Natural killer cell (primary cell): ENCODE data around the gene RITA1. TPM values are rescaled to one million over a fixed set of nuclear protein-coding genes. Genes with fewer than 3 reads are reported as not detected.
"Not testable (repeated sequence)": the region's sequence is repeated elsewhere in the genome, so short reads cannot be mapped to it uniquely, and the experiment has no call there.

Source experiments
- ATAC-seq, 3 donors: fragments of 150-1000 bp in 2 of 3; fragments of 200-7000 bp in 1 of 3; cut with Tn5 transposase; 1 replicate in 1 of 3; 2 replicates in 2 of 3; pipeline ENCODE4 v1.10.0; 2021; ENCODE audit warnings: mild to moderate bottlenecking in 2 of 3, moderate library complexity in 2 of 3
- DNase-seq, 2 donors: peaks; one replicate each; pipeline versions ENCODE4 v3.0.0 to v3.0.0-alpha.2; 2013 to 2021; ENCODE audit warnings: mixed read lengths in 1 of 2
- H3K27ac ChIP-seq: one replicate; pipeline ENCODE4 v1.5.1; 2013; ENCODE audit warnings: mild to moderate bottlenecking, low read length
- H3K27me3 ChIP-seq: one replicate; pipeline ENCODE4 v1.6.1; 2013; ENCODE audit warnings: low read length; ENCODE audit not compliant: control insufficient read depth, insufficient read depth
- H3K36me3 ChIP-seq: one replicate; pipeline ENCODE4 v1.6.1; 2013; ENCODE audit warnings: low read length; ENCODE audit not compliant: control insufficient read depth, insufficient read depth
- H3K4me1 ChIP-seq: one replicate; pipeline ENCODE4 v1.6.1; 2013; ENCODE audit warnings: low read length; ENCODE audit not compliant: control insufficient read depth, insufficient read depth
- H3K4me3 ChIP-seq: one replicate; pipeline ENCODE4 v1.5.1; 2013; ENCODE audit warnings: low read length
- H3K9me3 ChIP-seq: one replicate; pipeline ENCODE4 v1.6.1; 2013; ENCODE audit warnings: low read length; ENCODE audit not compliant: control insufficient read depth, insufficient read depth
- H3K27ac Mint-ChIP-seq, 2 donors: one replicate each; pipeline ENCODE4 v1.8.0; 2022; ENCODE audit warnings: mild to moderate bottlenecking in 2 of 2, mixed read lengths in 2 of 2, moderate library complexity in 1 of 2
- H3K27me3 Mint-ChIP-seq, 2 donors: one replicate each; pipeline ENCODE4 v1.8.0; 2022; ENCODE audit warnings: low read depth in 2 of 2, mixed read lengths in 2 of 2
- H3K36me3 Mint-ChIP-seq: one replicate; pipeline ENCODE4 v1.8.0; 2022; ENCODE audit warnings: mixed read lengths
- H3K4me1 Mint-ChIP-seq, 2 donors: one replicate each; pipeline ENCODE4 v1.8.0; 2022; ENCODE audit warnings: mixed read lengths in 2 of 2
- H3K4me3 Mint-ChIP-seq: one replicate; pipeline ENCODE4 v1.8.0; 2022; ENCODE audit warnings: mild to moderate bottlenecking, moderate library complexity, mixed read lengths
- H3K9me3 Mint-ChIP-seq, 2 donors: one replicate each; pipeline ENCODE4 v1.8.0; 2022; ENCODE audit warnings: mixed read lengths in 2 of 2
- CTCF ChIP-seq: fragments of 200-600 bp; IDR thresholded peaks from one replicate; pipeline ENCODE4 v1.8.0; 2022; ENCODE audit warnings: antibody characterized with exemption
- WGBS: methylation state at CpG from one replicate; pipeline ENCODE4 v1.1.7; 2013; ENCODE audit warnings: missing lambda C conversion rate; ENCODE audit not compliant: insufficient coverage; 5-methylcytosine and 5-hydroxymethylcytosine counted together
- intact Hi-C: fragments of 100-400 bp; cut with micrococcal nuclease; formaldehyde crosslinking; loops from one replicate; pipeline ENCODE4 v1.14.2; 2022
- total RNA-seq, 4 donors: library from RNA; stranded (reverse); fragments of 120-200 nt in 1 of 4; gene quantifications; one replicate each; pipeline versions ENCODE4 v1.2.3 to v1.2.4, GENCODE V29; 2013 to 2022

The RITA1 gene
- total RNA-seq, 3 donors from 2014 or later (not counting 1 experiment from before 2014, with no cell fraction given), result 7.7 to 13.8 (median 12.0) TPM

- Histone ChIP-seq H3K27me3 (no peaks in the 10 kb centered on the region), H3K36me3 (no peaks in the 10 kb centered on the region), H3K4me3 (no peak overlapping the region), H3K9me3 (no peaks in the 10 kb centered on the region), H3K4me1 (peaks cover 21% of the 10 kb centered on the region), H3K27ac (no peak overlapping the region)
- peaks cover 22 to 24% of the 10 kb centered on the region in 2 donors for H3K4me1 Mint-ChIP-seq
- DNase-seq (no peak), ATAC-seq (no peak)
- no peaks in the 10 kb centered on the region for H3K36me3 Mint-ChIP-seq
- H3K27ac Mint-ChIP-seq, result no peak overlapping the region
- intact Hi-C loops, result no loop called here
- no peak overlapping the region for H3K4me3 Mint-ChIP-seq
- WGBS, result 88% methylated on average over 8 of the region's 8 CpGs
- TF ChIP-seq CTCF, result no peak
- no peaks in the 10 kb centered on the region for H3K27me3 Mint-ChIP-seq
- H3K9me3 Mint-ChIP-seq, result no peaks in the 10 kb centered on the region
Measured at GRCh38 chr12:113203852-113204760, 18.6 kb downstream of the RITA1 start.

- H3K4me1 Mint-ChIP-seq, result peaks cover 22 to 31% of the 10 kb centered on the region in 2 donors
- no peaks in the 10 kb centered on the region for H3K9me3 ChIP-seq
- no peak for ATAC-seq
- H3K4me1 ChIP-seq, result peaks cover 28% of the 10 kb centered on the region
- no peak overlapping the region for H3K4me3 Mint-ChIP-seq
- H3K36me3 ChIP-seq, result no peaks in the 10 kb centered on the region
- WGBS, result 91% methylated on average over 3 of the region's 3 CpGs
- H3K36me3 Mint-ChIP-seq, result no peaks in the 10 kb centered on the region
- H3K27ac ChIP-seq, result no peak overlapping the region
- no peak for DNase-seq
- no peak overlapping the region for H3K27ac Mint-ChIP-seq
- H3K27me3 ChIP-seq, result no peaks in the 10 kb centered on the region
- H3K27me3 Mint-ChIP-seq, result no peaks in the 10 kb centered on the region
- intact Hi-C loops, result no loop called here
- TF ChIP-seq CTCF, result no peak
- no peaks in the 10 kb centered on the region for H3K9me3 Mint-ChIP-seq
- H3K4me3 ChIP-seq, result no peak overlapping the region
Measured at GRCh38 chr12:113204804-113205203, 19.3 kb downstream of the RITA1 start.

GRCh38 chr12:113206802-113207201, 21.3 kb downstream of the RITA1 start:
- H3K36me3 ChIP-seq, H3K36me3 Mint-ChIP-seq, H3K9me3 ChIP-seq, H3K27me3 Mint-ChIP-seq, H3K9me3 Mint-ChIP-seq, H3K4me3 Mint-ChIP-seq, ATAC-seq, H3K27ac ChIP-seq, H3K27me3 ChIP-seq, H3K4me3 ChIP-seq, DNase-seq, intact Hi-C loops: not testable (repeated sequence)
- Mint-ChIP-seq H3K4me1 (peaks cover 34 to 43% of the 10 kb centered on the region in 2 donors), H3K27ac (peak overlapping the region; percentile 23 to 40)
- WGBS, result over 99% methylated on average over 4 of the region's 5 CpGs
- peaks cover 45% of the 10 kb centered on the region for H3K4me1 ChIP-seq

- 37% methylated on average over 6 of the region's 6 CpGs for WGBS
- no peaks in the 10 kb centered on the region for H3K27me3 ChIP-seq
- intact Hi-C loops, result loop anchor here (1.0 kb wide), 2 partner anchors 14 to 23 kb away; partner anchors contain the start of gene TPCN1
- Mint-ChIP-seq H3K36me3 (no peaks in the 10 kb centered on the region), H3K4me3 (peak overlapping the region; percentile 87), H3K9me3 (no peaks in the 10 kb centered on the region), H3K27me3 (no peaks in the 10 kb centered on the region), H3K4me1 (peaks cover 34 to 43% of the 10 kb centered on the region in 2 donors), H3K27ac (peak overlapping the region; percentile 92 to 97)
- no peaks in the 10 kb centered on the region for H3K36me3 ChIP-seq
- TF ChIP-seq CTCF, result no peak
- peak in 1 of 2 donors; percentile 62 for DNase-seq
- peaks cover 49% of the 10 kb centered on the region for H3K4me1 ChIP-seq
- ATAC-seq, result peak; percentile 1 to 30 (median 14)
- H3K9me3 ChIP-seq, result no peaks in the 10 kb centered on the region
- H3K27ac ChIP-seq, result peak overlapping the region; percentile 82
- no peak overlapping the region for H3K4me3 ChIP-seq
Measured at GRCh38 chr12:113207613-113208040, 22.1 kb downstream of the RITA1 start.
